Thyroid gland (tissue), 4 donors: ENCODE measurements around the gene KRTAP2-2.

Experiments
- POLR2A ChIP-seq, 2 donors: fragments of 450-650 bp; IDR thresholded peaks; one replicate each; pipeline ENCODE4 v1.6.1; 2017; ENCODE audit warnings: antibody characterized with exemption in 2 of 2, mild to moderate bottlenecking in 2 of 2, moderate library complexity in 1 of 2
- TF ChIP-seq, protein P1 (sequence below), 6 experiments: fragments of 200-600 bp in 3 of 6; fragments of 450-650 bp in 3 of 6; sonication (generic) in 3 of 6; IDR thresholded peaks; one replicate each; pipeline ENCODE4 v1.5.1; 2016 to 2019; ENCODE audit warnings: antibody characterized with exemption in 6 of 6, mild to moderate bottlenecking in 2 of 6, inconsistent platforms in 1 of 6, moderate library complexity in 1 of 6

DNA sequence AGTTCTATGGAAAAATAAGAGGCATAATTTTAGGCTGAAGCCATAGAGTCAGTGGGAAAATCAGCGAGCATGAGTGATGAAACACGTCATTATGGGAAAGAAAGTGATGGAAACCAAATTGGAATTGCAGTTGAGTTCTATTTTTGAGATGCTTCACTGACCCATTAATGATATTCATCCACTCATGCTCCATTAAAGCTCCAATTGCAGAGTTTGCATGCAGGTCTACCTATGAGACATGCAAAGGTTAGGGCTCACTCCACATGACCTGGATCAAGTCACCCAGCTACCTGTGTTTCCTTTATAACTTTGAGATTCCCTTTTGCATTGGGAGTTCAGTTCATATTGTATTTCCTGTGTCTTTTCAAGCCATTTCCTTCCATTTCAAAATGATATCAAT lies 18.6 kb upstream of the KRTAP2-2 start:
- TF ChIP-seq, protein P1, sequence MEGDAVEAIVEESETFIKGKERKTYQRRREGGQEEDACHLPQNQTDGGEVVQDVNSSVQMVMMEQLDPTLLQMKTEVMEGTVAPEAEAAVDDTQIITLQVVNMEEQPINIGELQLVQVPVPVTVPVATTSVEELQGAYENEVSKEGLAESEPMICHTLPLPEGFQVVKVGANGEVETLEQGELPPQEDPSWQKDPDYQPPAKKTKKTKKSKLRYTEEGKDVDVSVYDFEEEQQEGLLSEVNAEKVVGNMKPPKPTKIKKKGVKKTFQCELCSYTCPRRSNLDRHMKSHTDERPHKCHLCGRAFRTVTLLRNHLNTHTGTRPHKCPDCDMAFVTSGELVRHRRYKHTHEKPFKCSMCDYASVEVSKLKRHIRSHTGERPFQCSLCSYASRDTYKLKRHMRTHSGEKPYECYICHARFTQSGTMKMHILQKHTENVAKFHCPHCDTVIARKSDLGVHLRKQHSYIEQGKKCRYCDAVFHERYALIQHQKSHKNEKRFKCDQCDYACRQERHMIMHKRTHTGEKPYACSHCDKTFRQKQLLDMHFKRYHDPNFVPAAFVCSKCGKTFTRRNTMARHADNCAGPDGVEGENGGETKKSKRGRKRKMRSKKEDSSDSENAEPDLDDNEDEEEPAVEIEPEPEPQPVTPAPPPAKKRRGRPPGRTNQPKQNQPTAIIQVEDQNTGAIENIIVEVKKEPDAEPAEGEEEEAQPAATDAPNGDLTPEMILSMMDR (IDR thresholded peaks at IDR 0.05) = no peak
- TF ChIP-seq POLR2A (IDR thresholded peaks at IDR 0.05) = no peak
